Measurements from ENCODE around the gene FUT9.

The FUT9 gene

GRCh38 chr6:96060249-96060648 is 44.5 kb downstream of the FUT9 start:
- ATAC-seq, result no peak
- TF ChIP-seq, protein P1, sequence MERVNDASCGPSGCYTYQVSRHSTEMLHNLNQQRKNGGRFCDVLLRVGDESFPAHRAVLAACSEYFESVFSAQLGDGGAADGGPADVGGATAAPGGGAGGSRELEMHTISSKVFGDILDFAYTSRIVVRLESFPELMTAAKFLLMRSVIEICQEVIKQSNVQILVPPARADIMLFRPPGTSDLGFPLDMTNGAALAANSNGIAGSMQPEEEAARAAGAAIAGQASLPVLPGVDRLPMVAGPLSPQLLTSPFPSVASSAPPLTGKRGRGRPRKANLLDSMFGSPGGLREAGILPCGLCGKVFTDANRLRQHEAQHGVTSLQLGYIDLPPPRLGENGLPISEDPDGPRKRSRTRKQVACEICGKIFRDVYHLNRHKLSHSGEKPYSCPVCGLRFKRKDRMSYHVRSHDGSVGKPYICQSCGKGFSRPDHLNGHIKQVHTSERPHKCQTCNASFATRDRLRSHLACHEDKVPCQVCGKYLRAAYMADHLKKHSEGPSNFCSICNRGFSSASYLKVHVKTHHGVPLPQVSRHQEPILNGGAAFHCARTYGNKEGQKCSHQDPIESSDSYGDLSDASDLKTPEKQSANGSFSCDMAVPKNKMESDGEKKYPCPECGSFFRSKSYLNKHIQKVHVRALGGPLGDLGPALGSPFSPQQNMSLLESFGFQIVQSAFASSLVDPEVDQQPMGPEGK (CRISPR knock-in tag; IDR thresholded peaks at IDR 0.05; ENCODE audit: borderline replicate concordance), result no peak
- TF ChIP-seq PPARA (CRISPR knock-in tag; IDR thresholded peaks at IDR 0.05; ENCODE audit: borderline replicate concordance) (no peak), ZFP3 (CRISPR knock-in tag; IDR thresholded peaks at IDR 0.05) (no peak), ESRRG (CRISPR knock-in tag; IDR thresholded peaks at IDR 0.05) (no peak), CSDC2 (CRISPR knock-in tag; IDR thresholded peaks at IDR 0.05) (no peak)
- TF ChIP-seq, protein P2, sequence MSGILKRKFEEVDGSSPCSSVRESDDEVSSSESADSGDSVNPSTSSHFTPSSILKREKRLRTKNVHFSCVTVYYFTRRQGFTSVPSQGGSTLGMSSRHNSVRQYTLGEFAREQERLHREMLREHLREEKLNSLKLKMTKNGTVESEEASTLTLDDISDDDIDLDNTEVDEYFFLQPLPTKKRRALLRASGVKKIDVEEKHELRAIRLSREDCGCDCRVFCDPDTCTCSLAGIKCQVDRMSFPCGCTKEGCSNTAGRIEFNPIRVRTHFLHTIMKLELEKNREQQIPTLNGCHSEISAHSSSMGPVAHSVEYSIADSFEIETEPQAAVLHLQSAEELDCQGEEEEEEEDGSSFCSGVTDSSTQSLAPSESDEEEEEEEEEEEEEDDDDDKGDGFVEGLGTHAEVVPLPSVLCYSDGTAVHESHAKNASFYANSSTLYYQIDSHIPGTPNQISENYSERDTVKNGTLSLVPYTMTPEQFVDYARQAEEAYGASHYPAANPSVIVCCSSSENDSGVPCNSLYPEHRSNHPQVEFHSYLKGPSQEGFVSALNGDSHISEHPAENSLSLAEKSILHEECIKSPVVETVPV (CRISPR knock-in tag; IDR thresholded peaks at IDR 0.05), result no peak

GRCh38 chr6:96065213-96065612 is 49.4 kb downstream of the FUT9 start:
- TF ChIP-seq ZNF565 (CRISPR knock-in tag; conservative IDR thresholded peaks at IDR 0.05; ENCODE audit: low read depth), result no peak
- no peak for TF ChIP-seq PPARA (CRISPR knock-in tag; IDR thresholded peaks at IDR 0.05; ENCODE audit: borderline replicate concordance)
- no peak for TF ChIP-seq TOX (CRISPR knock-in tag; IDR thresholded peaks at IDR 0.05; ENCODE audit: borderline replicate concordance)
- TF ChIP-seq, protein P2 (CRISPR knock-in tag; IDR thresholded peaks at IDR 0.05), result no peak
- no peak for TF ChIP-seq ISL1 (CRISPR knock-in tag; IDR thresholded peaks at IDR 0.05)
- no peak for TF ChIP-seq ZC3H10 (CRISPR knock-in tag; IDR thresholded peaks at IDR 0.05)
- TF ChIP-seq TCF4 (CRISPR knock-in tag; IDR thresholded peaks at IDR 0.05; ENCODE audit: borderline replicate concordance), result no peak
- no peak for TF ChIP-seq ESRRG (CRISPR knock-in tag; IDR thresholded peaks at IDR 0.05)
- TF ChIP-seq RARB (CRISPR knock-in tag; IDR thresholded peaks at IDR 0.05), result no peak
- TF ChIP-seq, protein P3, sequence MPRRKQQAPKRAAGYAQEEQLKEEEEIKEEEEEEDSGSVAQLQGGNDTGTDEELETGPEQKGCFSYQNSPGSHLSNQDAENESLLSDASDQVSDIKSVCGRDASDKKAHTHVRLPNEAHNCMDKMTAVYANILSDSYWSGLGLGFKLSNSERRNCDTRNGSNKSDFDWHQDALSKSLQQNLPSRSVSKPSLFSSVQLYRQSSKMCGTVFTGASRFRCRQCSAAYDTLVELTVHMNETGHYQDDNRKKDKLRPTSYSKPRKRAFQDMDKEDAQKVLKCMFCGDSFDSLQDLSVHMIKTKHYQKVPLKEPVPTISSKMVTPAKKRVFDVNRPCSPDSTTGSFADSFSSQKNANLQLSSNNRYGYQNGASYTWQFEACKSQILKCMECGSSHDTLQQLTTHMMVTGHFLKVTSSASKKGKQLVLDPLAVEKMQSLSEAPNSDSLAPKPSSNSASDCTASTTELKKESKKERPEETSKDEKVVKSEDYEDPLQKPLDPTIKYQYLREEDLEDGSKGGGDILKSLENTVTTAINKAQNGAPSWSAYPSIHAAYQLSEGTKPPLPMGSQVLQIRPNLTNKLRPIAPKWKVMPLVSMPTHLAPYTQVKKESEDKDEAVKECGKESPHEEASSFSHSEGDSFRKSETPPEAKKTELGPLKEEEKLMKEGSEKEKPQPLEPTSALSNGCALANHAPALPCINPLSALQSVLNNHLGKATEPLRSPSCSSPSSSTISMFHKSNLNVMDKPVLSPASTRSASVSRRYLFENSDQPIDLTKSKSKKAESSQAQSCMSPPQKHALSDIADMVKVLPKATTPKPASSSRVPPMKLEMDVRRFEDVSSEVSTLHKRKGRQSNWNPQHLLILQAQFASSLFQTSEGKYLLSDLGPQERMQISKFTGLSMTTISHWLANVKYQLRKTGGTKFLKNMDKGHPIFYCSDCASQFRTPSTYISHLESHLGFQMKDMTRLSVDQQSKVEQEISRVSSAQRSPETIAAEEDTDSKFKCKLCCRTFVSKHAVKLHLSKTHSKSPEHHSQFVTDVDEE (CRISPR knock-in tag; IDR thresholded peaks at IDR 0.05), result no peak
- no peak for TF ChIP-seq OSR1 (CRISPR knock-in tag; IDR thresholded peaks at IDR 0.05)
- no peak for TF ChIP-seq ZFP3 (CRISPR knock-in tag; IDR thresholded peaks at IDR 0.05)
- TF ChIP-seq CREB5 (CRISPR knock-in tag; IDR thresholded peaks at IDR 0.05; ENCODE audit: low read depth), result no peak
- TF ChIP-seq ZNF8 (CRISPR knock-in tag; IDR thresholded peaks at IDR 0.05), result no peak
- TF ChIP-seq, protein P1 (CRISPR knock-in tag; IDR thresholded peaks at IDR 0.05; ENCODE audit: borderline replicate concordance), result no peak
- no peak for TF ChIP-seq BACH2 (CRISPR knock-in tag; IDR thresholded peaks at IDR 0.05; ENCODE audit: borderline replicate concordance)
- no peak for TF ChIP-seq GLIS3 (CRISPR knock-in tag; IDR thresholded peaks at IDR 0.05)
- no peak for TF ChIP-seq CSDC2 (CRISPR knock-in tag; IDR thresholded peaks at IDR 0.05)
- no peak for TF ChIP-seq ZFP30 (CRISPR knock-in tag; IDR thresholded peaks at IDR 0.05)
- no peak for ATAC-seq

- no peak for ATAC-seq
- TF ChIP-seq, protein P3 (CRISPR knock-in tag; IDR thresholded peaks at IDR 0.05), result no peak
- TF ChIP-seq TCF4 (CRISPR knock-in tag; IDR thresholded peaks at IDR 0.05; ENCODE audit: borderline replicate concordance), result no peak
- TF ChIP-seq CREB5 (CRISPR knock-in tag; IDR thresholded peaks at IDR 0.05; ENCODE audit: low read depth), result no peak
- no peak for TF ChIP-seq ZFP30 (CRISPR knock-in tag; IDR thresholded peaks at IDR 0.05)
- TF ChIP-seq ZC3H10 (CRISPR knock-in tag; IDR thresholded peaks at IDR 0.05), result no peak
- TF ChIP-seq CSDC2 (CRISPR knock-in tag; IDR thresholded peaks at IDR 0.05), result no peak
- no peak for TF ChIP-seq ESRRG (CRISPR knock-in tag; IDR thresholded peaks at IDR 0.05)
These were observed 50.6 kb downstream of the FUT9 start for GRCh38 chr6:96066376-96066775.
